HG03521 (cell line): ENCODE measurements around the gene CSAG3.

Source experiments
- ATAC-seq: cut with Tn5 transposase; IDR thresholded peaks from one replicate; pipeline ENCODE4 v1.9.1; 2021; ENCODE audit warnings: mild to moderate bottlenecking, moderate library complexity; ENCODE audit not compliant: unreplicated experiment

Gene CSAG3

DNA sequence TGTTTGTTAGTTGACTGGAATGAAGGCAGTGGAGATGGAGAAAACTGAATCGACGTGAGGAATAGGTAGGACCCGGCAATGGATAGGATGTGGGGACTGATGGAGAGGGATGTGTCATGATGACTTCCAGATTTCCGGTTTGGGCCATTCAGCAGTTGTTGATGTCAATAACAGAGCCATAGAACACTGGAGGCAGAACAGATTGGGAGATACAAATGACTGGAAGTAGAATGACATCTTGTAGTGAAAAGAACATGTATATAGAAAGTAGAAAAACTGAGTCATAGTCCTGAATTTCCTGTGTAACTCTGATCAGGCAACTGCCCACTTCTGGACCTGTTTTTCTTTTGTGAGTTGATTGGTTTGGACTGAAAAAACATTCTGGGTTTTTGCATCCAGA lies 47.0 kb downstream of the CSAG3 start:
- ATAC-seq, result no peak
